Hematopoietic multipotent progenitor cell treated with erythropoietin and hydrocortisone succinate and interleukin-3 and kit ligand, for 15 days (in vitro differentiated cells): ENCODE results near the gene GRIP2.
A peak's percentile ranks its signal among the peaks of the same experiment; 100 is the strongest.

Experiments
- DNase-seq: peaks from one replicate; pipeline ENCODE4 v3.0.0-alpha.2; 2015; ENCODE audit warnings: low spot score

GRIP2 gene

GRCh38 chr3:14483286-14483685 lies 56.9 kb downstream of the GRIP2 start:
- no peak for DNase-seq

GRCh38 chr3:14482271-14482721 lies 57.8 kb downstream of the GRIP2 start:
- no peak for DNase-seq

- no peak for DNase-seq
Observed at GRCh38 chr3:14481646-14482036, 58.5 kb downstream of the GRIP2 start.

- DNase-seq: no peak
Observed at GRCh38 chr3:14481018-14481645, 59.0 kb downstream of the GRIP2 start.

- no peak for DNase-seq
Observed at GRCh38 chr3:14480207-14481017, 59.7 kb downstream of the GRIP2 start.

- DNase-seq: no peak
Observed at GRCh38 chr3:14479591-14479990, 60.6 kb downstream of the GRIP2 start.

GRCh38 chr3:14478956-14479550 lies 61.1 kb downstream of the GRIP2 start:
- no peak for DNase-seq

- DNase-seq: no peak
Observed at GRCh38 chr3:14477311-14477935, 62.7 kb downstream of the GRIP2 start.

- no peak for DNase-seq
Observed at GRCh38 chr3:14476583-14477265, 63.4 kb downstream of the GRIP2 start.

- no peak for DNase-seq
Observed at GRCh38 chr3:14475621-14476020, 64.5 kb downstream of the GRIP2 start.

- DNase-seq: no peak
Observed at GRCh38 chr3:14474363-14475081, 65.6 kb downstream of the GRIP2 start.

GRCh38 chr3:14473411-14473891 lies 66.7 kb downstream of the GRIP2 start:
- DNase-seq: no peak

GRCh38 chr3:14472471-14473351 lies 67.4 kb downstream of the GRIP2 start:
- no peak for DNase-seq

GRCh38 chr3:14471690-14472089 lies 68.5 kb downstream of the GRIP2 start:
- DNase-seq: no peak

GRCh38 chr3:14471016-14471415 lies 69.1 kb downstream of the GRIP2 start:
- DNase-seq: no peak

GRCh38 chr3:14470461-14470860 lies 69.7 kb downstream of the GRIP2 start:
- DNase-seq: no peak

- DNase-seq: no peak
Observed at GRCh38 chr3:14468621-14468981, 71.5 kb downstream of the GRIP2 start.

GRCh38 chr3:14467814-14468620 lies 72.1 kb downstream of the GRIP2 start:
- peak; percentile 36 for DNase-seq

GRCh38 chr3:14466179-14466903 lies 73.8 kb downstream of the GRIP2 start:
- no peak for DNase-seq
